Cardiac fibroblast (primary cell): ENCODE results near the gene OR5B2.
A peak's percentile ranks its signal among the peaks of the same experiment; 100 is the strongest.

Source experiments
- DNase-seq, 2 donors: peaks; one replicate each; pipeline versions ENCODE4 v3.0.0 to v3.0.0-alpha.2; 2010; ENCODE audit warnings: low read depth in 2 of 2
- H3K4me3 ChIP-seq, 2 donors: replicated peaks in 1 of 2; 1 replicate in 1 of 2; 2 replicates in 1 of 2; pipeline ENCODE4 v1.5.1; 2011; ENCODE audit warnings: low read depth in 2 of 2, low read length in 2 of 2, mild to moderate bottlenecking in 2 of 2, moderate library complexity in 1 of 2
- TF ChIP-seq, protein P1 (sequence below): IDR thresholded peaks from one replicate; pipeline ENCODE4 v1.5.1; 2011; ENCODE audit warnings: low read depth, mild to moderate bottlenecking, low read length, inconsistent platforms

Gene OR5B2

DNA sequence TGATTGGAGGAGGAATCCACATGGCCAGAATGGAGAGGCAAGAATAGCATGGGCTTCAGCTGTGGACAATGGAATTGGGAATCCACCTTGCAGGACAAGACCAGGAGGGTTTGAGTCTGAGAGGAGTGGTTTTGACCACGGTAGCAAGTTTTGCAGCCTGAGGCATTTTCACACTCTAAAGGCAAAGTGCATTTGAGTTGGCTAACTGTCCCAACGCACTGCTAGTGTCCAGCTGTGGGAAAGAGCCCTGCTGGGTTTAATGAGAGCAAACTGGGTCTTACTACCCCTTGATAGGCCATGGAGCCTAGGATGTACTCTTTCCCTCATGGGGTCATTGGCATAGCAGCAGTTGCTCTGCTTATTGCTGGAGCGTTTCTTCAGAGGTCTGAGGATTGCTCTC, at the start of gene OR5B2:
Gene OR5B2, minus strand, starts transcription at position 101 of the 400 bp plus-strand sequence. CDS start 4,860 bp downstream, outside the sequence.
- TF ChIP-seq, protein P1, sequence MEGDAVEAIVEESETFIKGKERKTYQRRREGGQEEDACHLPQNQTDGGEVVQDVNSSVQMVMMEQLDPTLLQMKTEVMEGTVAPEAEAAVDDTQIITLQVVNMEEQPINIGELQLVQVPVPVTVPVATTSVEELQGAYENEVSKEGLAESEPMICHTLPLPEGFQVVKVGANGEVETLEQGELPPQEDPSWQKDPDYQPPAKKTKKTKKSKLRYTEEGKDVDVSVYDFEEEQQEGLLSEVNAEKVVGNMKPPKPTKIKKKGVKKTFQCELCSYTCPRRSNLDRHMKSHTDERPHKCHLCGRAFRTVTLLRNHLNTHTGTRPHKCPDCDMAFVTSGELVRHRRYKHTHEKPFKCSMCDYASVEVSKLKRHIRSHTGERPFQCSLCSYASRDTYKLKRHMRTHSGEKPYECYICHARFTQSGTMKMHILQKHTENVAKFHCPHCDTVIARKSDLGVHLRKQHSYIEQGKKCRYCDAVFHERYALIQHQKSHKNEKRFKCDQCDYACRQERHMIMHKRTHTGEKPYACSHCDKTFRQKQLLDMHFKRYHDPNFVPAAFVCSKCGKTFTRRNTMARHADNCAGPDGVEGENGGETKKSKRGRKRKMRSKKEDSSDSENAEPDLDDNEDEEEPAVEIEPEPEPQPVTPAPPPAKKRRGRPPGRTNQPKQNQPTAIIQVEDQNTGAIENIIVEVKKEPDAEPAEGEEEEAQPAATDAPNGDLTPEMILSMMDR = no peak
- no peak for DNase-seq
- H3K4me3 ChIP-seq = no peak within 1 kb of the TSS

DNA sequence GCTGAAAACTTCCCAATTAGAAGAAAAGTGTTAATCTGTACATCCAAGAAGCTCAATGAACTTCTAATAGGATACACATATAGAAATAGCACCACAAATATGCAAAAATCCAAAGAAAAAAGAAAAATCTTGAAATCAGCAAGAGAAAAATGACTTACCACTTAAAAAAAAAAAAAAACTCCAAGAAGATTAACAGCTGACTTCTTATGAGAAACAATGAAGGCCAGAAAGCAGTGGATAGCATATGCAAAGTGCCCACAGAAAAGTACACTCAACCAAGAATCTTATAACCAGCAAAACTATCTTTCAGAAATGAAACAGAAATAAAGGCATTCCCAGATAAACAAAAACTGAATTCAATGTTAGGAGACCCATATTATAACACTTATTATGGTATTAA, 44.0 kb upstream of the OR5B2 start:
- no peak for DNase-seq
- no peak overlapping the region for H3K4me3 ChIP-seq
- TF ChIP-seq, protein P1 = no peak

DNA sequence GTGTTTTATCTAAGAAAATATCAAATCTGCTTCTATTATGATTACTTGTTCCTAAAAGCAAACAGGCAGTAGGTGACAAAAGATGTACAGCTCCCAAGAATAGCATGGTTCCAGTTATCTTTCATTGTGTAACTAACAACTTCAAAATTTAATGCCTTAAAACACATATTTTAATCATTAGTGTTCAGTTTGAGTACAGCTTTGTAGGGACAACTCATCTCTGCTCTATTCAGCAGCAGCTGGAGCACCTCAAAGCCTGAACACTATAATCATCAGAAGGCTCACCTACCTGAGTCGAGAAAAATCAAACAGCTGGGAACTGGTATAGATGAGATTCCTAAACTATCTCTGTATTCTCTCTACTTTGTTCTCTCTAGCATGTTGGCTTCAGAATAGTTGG, 38.4 kb upstream of the OR5B2 start:
- peak in 1 of 2 donors; percentile 16 for DNase-seq
- H3K4me3 ChIP-seq = no peak overlapping the region
- TF ChIP-seq, protein P1 = no peak

DNA sequence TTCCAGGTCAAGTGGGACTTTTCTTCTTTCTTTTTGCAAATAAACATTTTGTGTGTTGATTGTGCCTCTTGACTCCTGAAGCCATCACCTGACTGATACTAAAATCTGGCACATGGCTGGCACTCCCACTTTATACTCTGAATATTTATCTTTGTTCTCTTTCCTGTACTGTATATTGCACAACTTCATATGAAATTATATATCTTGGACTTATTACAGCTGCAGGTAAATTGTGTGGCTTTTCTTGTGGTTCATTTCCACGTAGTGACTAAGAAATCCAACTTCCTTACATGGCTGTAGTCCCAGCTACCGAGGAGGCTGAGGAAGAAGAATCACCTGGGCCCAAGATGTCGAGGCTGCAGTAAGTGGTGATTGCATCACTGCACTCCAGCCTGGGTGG, 37.8 kb upstream of the OR5B2 start:
- TF ChIP-seq, protein P1 = no peak
- no peak for DNase-seq
- H3K4me3 ChIP-seq = no peak overlapping the region

DNA sequence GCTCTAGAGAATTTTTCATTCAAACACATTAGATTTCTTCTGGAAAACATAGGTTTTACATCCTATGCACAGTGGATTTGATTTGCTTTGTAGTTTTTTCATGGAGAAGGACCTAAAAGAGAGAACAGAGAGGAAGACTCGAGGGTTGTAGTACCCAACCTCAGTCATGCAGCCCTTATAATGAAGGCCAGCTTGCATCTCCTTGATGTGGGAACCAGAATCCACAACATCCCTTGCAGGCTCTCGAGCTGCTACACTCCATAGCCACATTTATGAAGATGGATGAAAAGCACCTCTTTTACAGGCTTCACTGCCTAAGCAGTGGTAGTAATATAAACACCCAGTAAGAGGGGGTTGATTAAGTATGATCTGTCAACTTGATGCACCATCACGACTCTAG, 23.7 kb upstream of the OR5B2 start:
- DNase-seq = no peak
- H3K4me3 ChIP-seq = no peak overlapping the region

DNA sequence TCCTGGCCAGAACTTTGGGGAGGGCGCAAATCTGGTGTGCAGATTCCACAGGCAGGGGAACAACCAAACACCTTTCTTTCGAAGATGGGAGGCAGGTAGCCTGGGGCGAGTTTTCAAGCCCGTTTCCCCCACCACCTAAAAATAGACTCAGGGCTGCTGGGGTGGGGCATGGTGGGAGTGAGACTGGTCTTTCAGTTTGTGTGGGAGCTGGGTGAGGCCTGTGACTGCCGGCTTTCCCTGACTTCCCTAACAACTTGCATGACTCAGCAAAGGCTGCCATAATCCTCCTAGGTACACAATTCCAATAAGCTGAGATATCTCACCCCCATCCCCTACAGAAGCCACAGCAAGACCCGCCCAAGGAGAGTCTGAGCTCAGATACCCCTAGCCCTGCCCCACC, 18.4 kb upstream of the OR5B2 start:
- H3K4me3 ChIP-seq = no peak overlapping the region
- DNase-seq = no peak
- TF ChIP-seq, protein P1 = no peak

More for the DNA sequence above, 23.7 kb upstream of the OR5B2 start:
- TF ChIP-seq, protein P1 = no peak

DNA sequence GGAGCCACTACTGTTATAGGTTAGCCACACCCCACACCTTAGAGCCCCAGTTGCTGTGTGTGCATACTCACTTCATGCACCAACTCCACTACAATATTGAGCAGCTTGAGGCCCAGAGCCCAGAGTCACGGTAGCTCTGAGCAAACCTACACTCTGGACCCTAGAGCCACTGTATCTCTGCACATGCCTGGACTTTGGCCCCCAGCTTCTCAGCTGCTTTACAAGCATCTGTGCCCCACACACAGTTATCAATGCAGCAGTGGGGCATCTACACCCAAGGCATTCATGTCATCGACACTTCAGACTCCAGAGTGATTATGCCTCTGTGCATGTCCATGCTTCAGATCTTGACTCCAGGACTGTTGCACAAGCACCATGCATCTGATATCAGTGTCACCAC, 16.4 kb upstream of the OR5B2 start:
- H3K4me3 ChIP-seq = no peak overlapping the region
- no peak for DNase-seq
- TF ChIP-seq, protein P1 = no peak
